T1000 (cell line): ENCODE measurements around the gene GPR141.

Experiments used
- DNase-seq: peaks from one replicate; lab custom pipeline; 2025; ENCODE audit warnings: mixed read lengths; lab: John Stamatoyannopoulos, UW

The GPR141 gene

DNA sequence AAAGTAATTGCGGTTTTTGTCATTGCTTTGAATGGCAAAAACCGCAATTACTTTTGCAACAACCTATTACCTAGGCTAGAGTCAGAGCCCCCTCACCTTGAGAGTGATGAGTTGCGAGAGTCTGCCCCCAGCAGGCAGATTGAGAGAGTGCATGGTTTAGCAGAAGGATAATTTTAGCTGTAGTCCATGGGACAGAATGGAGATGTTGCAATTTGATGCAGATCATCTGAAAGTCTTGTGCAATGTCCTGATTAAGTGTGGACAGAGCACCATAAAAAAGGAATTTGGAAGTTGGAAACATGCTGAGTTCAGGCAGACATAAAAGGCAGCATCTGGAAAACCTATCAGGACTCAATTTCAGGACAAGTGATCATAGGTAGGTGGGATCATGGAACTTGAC is 48.7 kb downstream of the GPR141 start:
- DNase-seq, result no peak

DNA sequence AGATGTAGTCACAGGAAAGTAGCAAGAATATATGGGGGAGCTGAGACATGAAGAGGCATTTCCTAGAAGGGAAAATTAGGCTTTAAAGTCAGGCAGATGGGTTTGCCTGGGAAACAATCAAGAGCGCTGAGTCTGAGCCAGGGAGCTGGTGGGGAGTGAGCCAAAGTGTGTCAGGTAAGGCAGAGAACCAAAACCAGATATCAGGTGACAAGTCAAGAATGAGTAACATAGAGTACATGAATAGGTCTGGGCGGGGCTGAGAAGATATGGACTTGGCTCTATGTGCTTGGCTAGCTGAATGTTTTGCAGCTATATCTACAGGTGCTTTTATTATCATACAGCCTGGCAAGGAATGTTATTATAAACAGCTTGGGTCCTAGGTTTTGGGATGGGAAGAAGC is 49.3 kb downstream of the GPR141 start:
- no peak for DNase-seq

DNA sequence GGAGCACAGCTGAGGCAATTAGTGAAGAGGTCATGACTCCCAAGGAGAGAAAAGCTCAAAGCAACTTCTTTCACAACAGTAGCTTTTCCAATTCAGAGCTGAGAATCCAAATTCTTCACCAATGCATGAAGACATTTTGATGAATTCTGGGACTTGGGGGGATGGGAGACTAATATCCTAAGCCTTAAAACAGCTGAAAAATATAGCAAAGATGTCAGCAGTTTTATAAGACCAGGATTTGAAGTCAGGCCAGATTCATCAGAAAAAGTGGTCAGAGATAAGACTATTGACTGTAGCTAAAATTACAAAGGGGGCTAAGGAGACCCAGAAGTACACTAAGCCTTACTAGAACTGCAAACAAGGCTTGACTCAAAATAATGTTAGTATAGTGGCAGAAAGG is 51.6 kb downstream of the GPR141 start:
- no peak for DNase-seq

DNA sequence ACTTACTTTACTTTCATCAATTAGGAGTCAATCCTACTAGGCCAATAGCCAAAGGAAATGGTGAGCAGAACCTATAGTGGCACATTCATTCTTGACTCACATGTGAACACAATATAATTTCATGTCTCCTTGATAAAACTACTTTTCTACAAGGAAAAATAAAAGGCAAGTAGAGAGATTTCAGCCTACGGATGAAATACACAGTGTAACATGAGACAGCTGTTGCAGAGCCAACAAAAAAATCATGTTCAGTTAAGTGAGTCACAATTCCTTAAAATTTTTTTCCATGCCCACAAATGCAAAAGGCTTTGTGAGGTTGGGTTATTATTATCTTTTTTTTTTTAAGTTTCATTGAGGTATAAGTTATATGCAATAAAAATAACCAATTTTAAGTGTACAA is 54.8 kb downstream of the GPR141 start:
- no peak for DNase-seq

DNA sequence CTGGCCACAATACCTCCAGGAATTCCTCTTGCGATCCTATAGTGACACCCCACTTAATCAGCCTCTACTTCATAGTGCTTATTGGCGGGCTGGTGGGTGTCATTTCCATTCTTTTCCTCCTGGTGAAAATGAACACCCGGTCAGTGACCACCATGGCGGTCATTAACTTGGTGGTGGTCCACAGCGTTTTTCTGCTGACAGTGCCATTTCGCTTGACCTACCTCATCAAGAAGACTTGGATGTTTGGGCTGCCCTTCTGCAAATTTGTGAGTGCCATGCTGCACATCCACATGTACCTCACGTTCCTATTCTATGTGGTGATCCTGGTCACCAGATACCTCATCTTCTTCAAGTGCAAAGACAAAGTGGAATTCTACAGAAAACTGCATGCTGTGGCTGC is 56.8 kb downstream of the GPR141 start:
- no peak for DNase-seq

DNA sequence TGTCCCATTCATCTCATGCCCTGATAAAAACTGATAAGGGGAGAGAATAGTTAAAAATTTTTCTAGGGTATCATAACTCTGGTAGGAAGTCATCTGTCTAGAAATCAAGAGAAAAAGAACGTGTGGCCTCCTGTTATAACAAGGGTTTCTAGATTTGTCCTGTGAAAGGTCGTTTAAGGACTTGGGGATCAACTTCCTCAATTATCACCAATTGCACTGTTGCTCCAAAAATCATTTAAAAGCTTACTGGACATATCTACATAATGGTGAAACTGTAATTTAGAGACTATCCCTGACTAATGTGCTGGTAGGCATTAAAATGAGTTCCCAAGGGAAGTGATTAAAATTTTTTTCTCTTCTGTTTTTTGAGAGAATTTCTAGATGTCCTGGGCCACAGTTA is 58.2 kb downstream of the GPR141 start:
- no peak for DNase-seq

DNA sequence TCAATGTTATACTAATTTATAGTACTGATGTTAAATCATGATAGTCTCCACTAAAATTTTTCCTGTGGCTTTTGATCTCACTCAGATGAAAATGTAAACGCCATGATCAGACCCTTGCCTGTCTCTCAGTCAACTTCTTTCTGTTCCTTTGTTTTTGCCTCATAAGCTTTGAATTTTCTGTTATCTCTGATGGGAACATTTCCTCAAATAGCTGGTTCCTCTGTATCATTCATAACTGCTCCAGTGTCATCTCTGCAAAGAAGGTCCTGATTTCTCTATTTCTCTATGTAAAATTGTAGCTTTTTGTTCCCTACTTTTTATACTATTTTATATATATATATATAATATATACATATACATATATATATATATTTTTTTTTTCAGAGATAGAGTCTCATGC is 67.5 kb downstream of the GPR141 start:
- no peak for DNase-seq

DNA sequence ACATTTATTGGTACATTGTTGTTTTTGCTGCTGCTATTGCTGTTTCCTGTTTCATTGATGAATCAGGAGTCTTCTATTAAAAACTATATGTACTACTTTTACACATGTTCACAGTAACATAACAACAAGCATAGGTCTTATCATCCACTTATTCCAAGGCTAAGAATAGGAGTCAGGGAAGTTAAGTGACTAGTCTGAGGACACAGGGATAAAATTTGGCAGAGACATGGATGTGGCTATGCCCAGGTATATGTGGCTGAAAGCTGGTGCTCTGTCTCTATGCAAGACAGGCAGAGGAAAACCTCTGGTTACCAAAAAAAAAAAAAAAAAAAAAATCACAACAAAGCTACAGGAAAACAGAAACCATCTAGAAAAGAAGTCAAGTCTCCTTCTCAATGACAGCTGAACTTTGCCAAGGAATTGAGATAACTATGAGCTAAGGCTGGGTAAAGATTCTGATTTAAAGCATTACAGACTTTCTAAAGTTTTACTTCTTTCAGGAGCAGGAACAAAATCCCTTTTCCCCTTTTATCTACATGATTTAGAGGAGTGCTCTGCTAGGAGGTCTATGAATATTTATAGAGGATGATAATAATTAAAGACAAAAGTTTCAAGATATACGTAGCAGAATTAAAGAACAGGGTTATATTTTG is 70.0 kb downstream of the GPR141 start:
- no peak for DNase-seq

DNA sequence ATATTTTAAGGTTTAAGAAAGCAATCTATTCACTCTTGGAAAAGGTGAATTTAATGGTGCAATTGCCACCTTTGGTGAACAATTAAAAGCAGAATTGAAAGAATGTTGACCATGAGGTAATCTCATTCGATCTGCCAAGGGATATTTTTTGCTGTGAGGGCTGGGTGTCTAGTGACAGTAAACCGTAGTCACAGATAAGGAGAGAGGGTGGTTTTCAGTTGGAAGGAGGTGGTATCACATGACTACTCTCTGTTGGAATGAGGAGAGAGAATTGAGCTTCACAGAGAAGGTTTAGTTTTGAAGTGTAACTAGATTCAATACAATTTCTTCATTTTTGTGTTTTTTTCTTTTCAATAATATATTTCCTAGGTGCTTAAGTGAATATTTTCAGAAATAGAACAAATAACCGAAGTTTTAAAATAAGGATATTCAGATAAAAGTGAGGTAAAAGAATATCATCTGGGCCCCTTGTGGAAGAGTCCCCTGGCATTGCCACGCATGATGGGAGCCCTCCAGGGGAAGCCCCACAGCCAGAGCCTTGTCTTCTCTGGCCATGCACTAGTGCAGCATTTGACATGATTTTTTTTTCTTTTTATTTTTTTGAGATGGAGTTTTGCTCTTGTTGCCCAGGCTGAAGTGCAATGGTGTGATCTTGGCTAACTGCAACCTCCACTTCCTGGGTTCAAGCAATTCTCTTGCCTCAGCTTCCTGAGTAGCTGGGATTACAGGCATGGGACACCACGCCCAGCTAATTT is 73.4 kb downstream of the GPR141 start:
- no peak for DNase-seq

DNA sequence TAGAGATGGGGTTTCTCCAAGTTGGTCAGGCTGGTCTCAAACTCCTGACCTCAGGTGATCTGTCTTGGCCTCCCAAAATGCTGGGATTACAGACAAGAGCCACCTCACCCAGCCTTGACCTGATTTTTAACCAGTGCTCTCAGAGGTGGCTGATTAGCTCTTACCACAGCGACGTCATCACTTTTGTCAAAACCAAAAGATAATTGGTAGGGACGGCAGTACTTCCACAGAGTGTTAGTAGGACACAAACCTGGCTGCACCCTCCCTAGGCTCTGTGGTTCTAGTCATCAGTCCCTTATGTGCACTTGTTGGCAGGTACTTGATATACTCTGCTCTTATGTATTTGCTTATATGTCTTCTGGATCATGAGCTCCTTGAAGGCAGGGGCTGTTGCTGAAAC is 74.0 kb downstream of the GPR141 start:
- DNase-seq, result no peak

DNA sequence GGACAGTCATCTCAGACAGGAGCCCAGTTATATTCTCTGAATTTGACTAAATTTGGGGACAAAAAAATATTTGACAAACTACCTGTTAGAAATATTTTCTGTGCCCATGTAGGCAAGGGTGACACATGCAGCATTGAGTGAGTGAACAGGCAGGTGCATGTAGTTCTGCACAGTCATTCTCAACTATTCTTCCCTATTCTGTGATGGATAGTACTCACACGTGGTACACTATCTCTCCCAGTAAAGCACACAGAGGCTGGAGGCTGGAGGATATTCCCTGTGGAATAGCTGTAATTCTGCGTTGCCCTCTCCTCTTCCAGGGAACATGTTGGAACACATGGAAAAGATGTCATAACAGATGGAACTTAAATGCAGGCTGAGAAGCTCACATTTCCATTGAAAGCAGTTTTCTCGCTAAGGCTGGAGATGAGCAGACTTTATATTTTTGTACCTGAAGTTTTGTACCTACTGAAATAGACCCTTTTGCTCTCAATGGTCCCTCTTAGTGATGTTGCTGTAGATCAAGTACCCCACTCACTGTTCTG is 75.0 kb downstream of the GPR141 start:
- DNase-seq, result no peak

DNA sequence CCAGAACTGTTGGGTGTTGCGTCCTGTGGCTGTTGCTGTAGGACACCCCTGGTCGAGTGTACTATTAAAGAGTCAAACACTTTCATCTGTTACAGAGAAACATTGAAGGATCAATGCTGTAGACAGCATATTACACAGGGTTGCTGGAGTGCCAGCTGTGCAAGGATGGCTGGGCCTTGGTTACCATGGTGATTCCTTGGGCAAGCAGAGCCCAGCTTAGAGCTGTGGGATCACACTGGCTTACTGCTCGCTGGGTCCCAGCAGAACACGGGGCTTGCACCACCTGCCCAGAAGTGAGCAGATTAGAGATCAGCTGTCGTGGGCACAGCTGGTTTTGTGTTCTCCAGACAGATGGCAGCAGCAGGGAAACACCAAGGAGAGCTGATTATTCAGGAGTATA is 76.0 kb downstream of the GPR141 start:
- DNase-seq, result no peak

DNA sequence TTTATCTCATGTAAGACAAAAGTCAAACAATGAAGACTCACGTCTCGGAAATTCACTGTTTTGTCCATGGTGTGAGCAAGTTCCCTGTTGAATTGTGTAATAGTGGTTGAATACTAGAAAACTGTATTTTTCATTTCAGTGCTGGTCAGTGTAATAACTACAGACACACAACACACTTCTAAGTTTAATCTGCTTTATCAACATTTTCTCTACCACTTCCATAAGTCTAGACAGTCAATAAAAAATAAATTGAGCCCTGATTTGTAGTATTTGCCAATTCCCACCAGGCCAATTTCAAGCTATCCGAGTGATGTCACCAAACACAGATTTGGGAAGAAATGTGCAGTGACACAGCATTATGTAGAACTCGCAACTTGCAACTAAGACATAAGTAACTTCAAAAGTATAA is 81.9 kb downstream of the GPR141 start:
- no peak for DNase-seq

DNA sequence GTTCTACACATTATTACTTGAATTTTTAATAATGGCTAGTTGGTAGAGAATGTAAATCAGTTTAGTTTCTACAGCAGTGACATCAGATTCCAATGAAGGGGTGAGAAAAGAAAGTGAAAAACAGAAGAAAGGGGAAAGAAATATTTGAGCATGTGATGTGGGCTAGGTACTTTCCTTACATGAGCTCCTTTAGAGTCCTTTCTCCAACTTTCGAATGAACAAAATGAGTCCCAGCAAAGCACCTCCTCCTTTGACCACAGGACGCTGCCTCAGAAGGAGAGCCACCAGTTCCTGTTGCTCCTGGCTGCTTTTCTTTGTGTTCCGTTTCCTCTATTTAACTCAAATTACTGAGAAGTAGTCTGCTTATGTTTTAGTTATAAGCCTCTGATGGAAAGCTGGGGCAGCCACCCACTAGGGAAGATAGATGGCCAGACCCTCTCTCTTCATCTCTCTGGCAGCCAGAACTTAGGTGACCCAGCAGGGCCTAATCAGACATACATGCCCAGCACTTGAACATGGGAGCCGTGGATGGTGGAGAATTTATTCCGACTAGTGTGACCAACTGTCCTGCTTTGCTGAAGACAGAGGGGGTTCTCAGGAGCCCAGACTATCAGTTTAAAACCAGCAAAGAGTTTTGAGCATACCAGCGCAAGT is 82.4 kb downstream of the GPR141 start:
- no peak for DNase-seq

DNA sequence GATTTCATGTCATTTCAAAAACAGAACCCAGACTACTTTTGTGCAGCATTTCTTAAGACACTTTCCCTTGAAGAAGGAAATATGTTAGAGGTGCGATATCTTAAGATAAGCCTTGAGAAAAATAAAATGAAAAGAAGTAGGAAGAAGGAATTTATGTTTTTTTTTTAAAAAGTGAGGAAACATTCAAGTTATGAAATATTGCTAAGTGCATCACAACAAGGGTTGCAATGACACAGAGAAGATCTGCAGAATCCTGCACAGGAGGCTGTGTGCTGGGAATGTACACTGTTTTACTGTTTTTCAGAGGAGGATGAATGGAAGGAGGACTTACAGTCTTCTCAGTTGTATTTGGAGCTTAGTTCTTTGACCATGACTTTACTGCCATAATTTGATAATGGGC is 85.0 kb downstream of the GPR141 start:
- no peak for DNase-seq

DNA sequence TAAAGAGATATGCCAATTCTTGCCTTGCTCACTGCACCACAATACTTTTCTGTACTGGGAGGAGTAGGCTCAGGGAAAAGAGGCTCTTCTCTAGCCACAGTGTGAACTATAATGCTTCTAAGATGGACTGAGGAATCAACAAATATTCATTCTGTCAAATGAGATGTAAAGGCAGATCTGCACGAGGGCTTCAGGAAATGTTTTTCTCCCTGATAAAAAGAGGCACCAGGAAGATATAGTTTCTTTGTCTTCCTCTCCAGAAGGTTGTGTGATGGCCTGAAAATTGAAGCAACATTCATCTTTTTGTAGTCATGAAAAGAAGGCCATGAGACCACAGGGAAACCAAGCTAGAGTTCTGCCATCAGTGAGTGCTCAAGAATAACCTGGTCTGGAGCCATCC is 85.7 kb downstream of the GPR141 start:
- no peak for DNase-seq

DNA sequence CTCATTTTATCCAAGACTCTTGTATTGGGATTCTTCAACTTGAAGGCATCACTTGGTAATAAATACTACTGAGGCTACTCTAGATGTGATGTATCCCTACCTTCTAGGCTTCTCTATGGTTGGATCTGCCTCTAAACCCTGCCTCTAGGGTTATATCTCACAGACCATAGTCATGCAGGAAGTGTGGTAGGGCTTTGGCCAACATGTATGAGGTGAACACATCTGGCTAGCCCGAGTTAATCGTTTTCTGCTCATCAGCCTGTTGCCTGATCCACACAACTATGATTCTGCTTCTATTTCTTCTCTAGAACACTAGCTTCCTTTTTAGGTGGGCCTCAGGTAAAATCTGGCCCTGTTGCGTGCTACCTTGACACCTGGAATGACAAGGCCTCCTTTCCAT is 86.2 kb downstream of the GPR141 start:
- no peak for DNase-seq

DNA sequence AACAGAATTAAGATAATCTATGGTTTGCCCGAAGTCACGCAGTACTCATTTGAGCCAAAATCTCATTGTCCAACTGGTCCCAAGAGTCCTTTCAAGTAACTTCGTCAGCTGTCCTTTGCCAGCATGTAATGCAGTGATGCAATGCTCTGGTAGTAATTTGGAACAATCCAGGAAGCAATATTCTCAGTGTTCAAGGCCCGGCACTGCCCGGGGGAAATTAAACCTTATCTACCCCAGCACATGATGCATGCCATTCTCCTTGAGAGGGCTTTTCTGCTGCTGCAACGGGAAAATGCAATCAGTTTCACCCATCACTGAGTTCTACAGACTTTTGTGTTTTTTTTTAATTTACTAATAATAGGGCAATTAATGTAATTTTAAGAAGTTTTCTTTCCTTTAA is 87.3 kb downstream of the GPR141 start:
- no peak for DNase-seq

DNA sequence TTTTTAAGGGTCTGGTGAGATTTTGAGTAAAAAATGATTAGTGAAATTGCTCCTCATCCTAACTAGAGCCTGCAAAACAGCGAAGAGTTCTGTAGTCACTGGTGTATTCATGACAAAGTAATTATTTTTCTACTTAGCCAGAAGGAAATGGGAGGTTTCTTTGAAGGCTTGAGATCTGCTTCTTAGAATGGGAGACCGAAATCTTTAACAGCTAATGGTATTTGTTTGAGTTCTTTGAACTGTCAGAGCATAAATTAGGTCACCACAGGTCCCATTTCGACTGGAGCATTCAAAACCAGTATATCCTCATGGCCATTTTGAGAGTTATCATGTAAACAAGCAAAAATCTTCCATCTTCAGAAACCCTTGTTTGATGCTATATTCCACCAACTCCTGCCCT is 87.8 kb downstream of the GPR141 start:
- DNase-seq, result no peak

DNA sequence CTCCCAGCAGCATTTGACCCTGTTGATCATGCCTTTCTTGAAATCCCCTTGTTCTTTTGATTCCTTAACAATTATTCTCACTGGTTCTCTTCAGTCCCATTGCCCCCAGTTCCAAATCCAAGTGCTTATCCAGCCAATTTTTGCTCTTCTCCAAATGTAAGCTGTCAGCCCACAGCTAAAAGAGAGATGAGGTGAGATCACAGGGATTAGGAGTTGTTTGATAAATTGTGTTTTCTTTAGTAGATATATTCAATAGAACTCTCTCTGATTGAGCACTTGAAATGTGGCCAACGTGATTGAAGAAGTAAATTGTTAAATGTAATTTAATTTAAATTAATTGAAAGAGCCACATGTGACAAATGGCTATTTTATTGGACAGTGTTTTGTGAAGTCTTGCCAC is 88.2 kb downstream of the GPR141 start:
- DNase-seq, result no peak

DNA sequence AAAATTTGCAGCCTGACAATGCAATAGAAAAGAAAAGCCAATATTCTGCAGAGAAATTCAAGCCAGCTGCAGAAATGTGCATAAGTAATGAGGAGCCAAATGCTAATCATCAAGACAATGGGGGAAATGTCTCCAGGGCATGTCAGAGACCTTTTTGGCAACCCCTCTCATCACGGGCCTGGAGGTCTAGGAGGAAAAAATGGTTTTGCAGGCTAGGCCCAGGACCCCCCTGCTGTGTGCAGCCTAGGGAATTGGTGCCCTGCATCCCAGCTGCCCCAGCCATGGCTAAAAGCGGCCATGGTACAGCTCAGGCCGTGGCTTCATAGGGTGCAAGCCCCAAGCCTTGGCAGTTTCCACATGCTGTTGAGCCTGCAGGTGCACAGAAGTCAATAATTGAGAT is 92.4 kb downstream of the GPR141 start:
- no peak for DNase-seq

DNA sequence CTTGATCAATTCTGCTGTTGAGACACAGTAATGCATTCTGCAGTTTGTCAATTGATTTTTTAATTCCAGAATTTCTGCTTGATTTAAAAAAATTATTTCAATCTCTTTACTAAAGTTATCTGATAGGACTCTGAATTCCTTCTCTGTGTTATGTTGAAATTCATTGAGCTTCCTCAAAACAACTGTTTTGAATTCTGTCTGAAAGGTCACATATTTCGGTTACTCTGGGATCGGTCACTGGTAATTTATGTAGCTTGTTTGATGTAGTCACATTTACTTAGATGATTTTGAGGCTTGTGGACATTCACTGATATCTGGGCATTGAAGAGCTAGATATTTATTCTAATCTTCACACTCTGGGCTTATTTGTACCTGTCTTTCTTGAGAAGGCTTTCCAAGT is 97.6 kb downstream of the GPR141 start:
- DNase-seq, result no peak

DNA sequence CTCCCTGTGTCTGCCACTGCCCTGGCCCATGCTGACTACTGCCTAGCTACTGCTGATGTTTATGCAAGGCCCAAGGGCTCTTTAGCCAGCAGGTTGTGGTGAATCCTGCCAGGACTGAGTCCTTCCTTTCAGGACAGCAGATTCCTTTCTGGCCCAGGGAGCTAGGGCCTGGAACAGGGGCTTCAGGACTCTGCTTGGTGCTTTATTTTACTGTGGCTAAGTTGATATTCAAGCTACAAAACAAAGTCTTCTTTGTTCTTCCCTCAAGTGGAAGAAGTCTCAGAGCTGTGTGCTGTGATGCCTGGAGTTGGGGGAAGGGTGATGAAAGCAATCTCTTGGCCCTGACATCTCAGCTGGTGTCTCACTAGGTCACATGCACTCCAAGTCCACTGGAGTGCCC is 98.6 kb downstream of the GPR141 start:
- DNase-seq, result no peak
